ENCODE results near the gene LRRC46. TPM values are rescaled to one million over a fixed set of nuclear protein-coding genes. Genes with fewer than 3 reads are reported as not detected.

LRRC46 gene
- total and polyA plus RNA-seq, 9 of the 15 experiments (the other 6 are each of a cell fraction or from before 2014, with no cell fraction given): 0.39 to 1.4 (median 0.53) TPM; not detected in 1

DNA sequence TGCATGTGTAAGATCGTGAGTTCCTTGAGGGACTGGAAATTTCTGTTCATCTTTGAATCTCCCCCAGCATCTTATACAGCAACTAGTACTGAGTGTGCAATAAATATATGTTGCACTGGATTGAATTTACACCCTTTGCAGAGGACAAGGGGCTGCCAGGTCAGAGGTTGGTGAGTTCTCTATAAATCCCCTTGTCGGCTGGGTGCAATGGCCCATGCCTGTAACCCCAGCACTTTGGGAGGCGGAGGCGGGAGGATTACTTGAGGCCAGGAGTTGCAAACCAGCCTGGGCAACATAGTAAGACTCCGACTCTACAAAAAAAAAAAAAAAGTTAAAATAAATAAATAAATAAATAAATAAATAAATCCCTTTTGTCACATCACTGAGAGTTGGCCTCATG is 28.9 kb downstream of the LRRC46 start:
- Histone ChIP-seq H3K79me2 (ENCODE audit: control insufficient read depth, insufficient read depth, low read length) (no peaks in the 10 kb centered on the region), H3K9ac (ENCODE audit: insufficient read depth in 1 of 2, low read depth in 2 of 2, low read length in 2 of 2) (no peak overlapping the region), H3K9me3 (replicated peaks; ENCODE audit: control insufficient read depth, insufficient read depth, low read depth, low read length) (no peaks in the 10 kb centered on the region), H3K4me2 (ENCODE audit: insufficient read depth, low read length) (no peak overlapping the region), H3K36me3 (ENCODE audit: control insufficient read depth, insufficient read depth, low read length) (no peaks in the 10 kb centered on the region), H3K4me1 (replicated peaks in 1 of 2; ENCODE audit: control insufficient read depth in 2 of 2, insufficient read depth in 2 of 2, low read length in 2 of 2) (peaks cover 8 to 16% of the 10 kb centered on the region in 2 experiments; a peak in 4 of 5 replicates), H2AFZ (ENCODE audit: low read depth, low read length) (no peak overlapping the region), H3K27me3 (ENCODE audit: control insufficient read depth in 2 of 2, insufficient read depth in 2 of 2, low read length in 2 of 2) (no peaks in the 10 kb centered on the region), H3K27ac (ENCODE audit: extremely low read depth, low read depth, low read length) (no peak overlapping the region), H3K9me1 (ENCODE audit: control insufficient read depth, insufficient read depth, low read length) (no peaks in the 10 kb centered on the region), H3K4me3 (no peak overlapping the region), H4K20me1 (replicated peaks; ENCODE audit: control insufficient read depth, insufficient read depth, low read length) (no peaks in the 10 kb centered on the region)
- FAIRE-seq: no peak
- BruUV-seq (replicated peaks): no TSS peak
- no peak for DNase-seq (ENCODE audit: extremely low read depth in 1 of 4, low spot score in 3 of 4)
- WGBS (ENCODE audit: insufficient coverage, low coverage, missing lambda C conversion rate): 64% methylated on average over 4 of the region's 5 CpGs
- POLR2A ChIA-PET: interaction anchor here (0.6 to 1.9 kb wide), 4 partner anchors 9 to 194 kb away, joined by 3 to 12 read pairs (median 6); partner anchors contain the start of gene SP6
- intact Hi-C loops (cut with micrococcal nuclease) (no loop called here), in situ Hi-C loops (cut with MboI) (no loop called here)
- TF ChIP-seq, protein P1, sequence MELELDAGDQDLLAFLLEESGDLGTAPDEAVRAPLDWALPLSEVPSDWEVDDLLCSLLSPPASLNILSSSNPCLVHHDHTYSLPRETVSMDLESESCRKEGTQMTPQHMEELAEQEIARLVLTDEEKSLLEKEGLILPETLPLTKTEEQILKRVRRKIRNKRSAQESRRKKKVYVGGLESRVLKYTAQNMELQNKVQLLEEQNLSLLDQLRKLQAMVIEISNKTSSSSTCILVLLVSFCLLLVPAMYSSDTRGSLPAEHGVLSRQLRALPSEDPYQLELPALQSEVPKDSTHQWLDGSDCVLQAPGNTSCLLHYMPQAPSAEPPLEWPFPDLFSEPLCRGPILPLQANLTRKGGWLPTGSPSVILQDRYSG (tag; conservative IDR thresholded peaks at IDR 0.05; ENCODE audit: low read depth): no peak
- TF ChIP-seq ZNF324 (CRISPR knock-in tag; IDR thresholded peaks at IDR 0.05) (no peak), PHTF2 (CRISPR knock-in tag; IDR thresholded peaks at IDR 0.05) (no peak), RBM25 (IDR thresholded peaks at IDR 0.05; ENCODE audit: low read depth, low read length, severe bottlenecking) (no peak), ZNF311 (CRISPR knock-in tag; IDR thresholded peaks at IDR 0.05) (no peak), ZNF165 (CRISPR knock-in tag; IDR thresholded peaks at IDR 0.05; ENCODE audit: borderline replicate concordance) (no peak), CBFA2T2 (conservative IDR thresholded peaks at IDR 0.05) (no peak), RBM39 (optimal IDR thresholded peaks at IDR 0.05; ENCODE audit: low read depth, low read length) (no peak), MAZ (CRISPR knock-in tag; conservative IDR thresholded peaks at IDR 0.05 in 1 of 2, IDR thresholded peaks at IDR 0.05 in 1 of 2) (no peak), CUX1 (CRISPR knock-in tag; IDR thresholded peaks at IDR 0.05) (no peak), ZNF79 (CRISPR knock-in tag; IDR thresholded peaks at IDR 0.05; ENCODE audit: low read depth) (no peak), E2F3 (CRISPR knock-in tag; IDR thresholded peaks at IDR 0.05) (no peak), ELF4 (CRISPR knock-in tag; IDR thresholded peaks at IDR 0.05) (no peak), KAT2B (IDR thresholded peaks at IDR 0.05; ENCODE audit: low read depth, low read length) (no peak), TAL1 (IDR thresholded peaks at IDR 0.05) (no peak), CBFA2T3 (IDR thresholded peaks at IDR 0.05) (no peak), NRF1 (conservative IDR thresholded peaks at IDR 0.05 in 1 of 2, IDR thresholded peaks at IDR 0.05 in 1 of 2) (no peak), ELF1 (tag; IDR thresholded peaks at IDR 0.05) (no peak), FOXA3 (CRISPR knock-in tag; conservative IDR thresholded peaks at IDR 0.05 in 1 of 2, IDR thresholded peaks at IDR 0.05 in 1 of 2) (no peak)
- ATAC-seq: no peak
- CTCF ChIA-PET (ENCODE audit: low intra/inter-chr PET ratio): no interaction called here
